ENCODE data around the gene PCDH9.
"Not testable (repeated sequence)": the region's sequence is repeated elsewhere in the genome, so short reads cannot be mapped to it uniquely, and the experiment has no call there.

PCDH9 gene

DNA sequence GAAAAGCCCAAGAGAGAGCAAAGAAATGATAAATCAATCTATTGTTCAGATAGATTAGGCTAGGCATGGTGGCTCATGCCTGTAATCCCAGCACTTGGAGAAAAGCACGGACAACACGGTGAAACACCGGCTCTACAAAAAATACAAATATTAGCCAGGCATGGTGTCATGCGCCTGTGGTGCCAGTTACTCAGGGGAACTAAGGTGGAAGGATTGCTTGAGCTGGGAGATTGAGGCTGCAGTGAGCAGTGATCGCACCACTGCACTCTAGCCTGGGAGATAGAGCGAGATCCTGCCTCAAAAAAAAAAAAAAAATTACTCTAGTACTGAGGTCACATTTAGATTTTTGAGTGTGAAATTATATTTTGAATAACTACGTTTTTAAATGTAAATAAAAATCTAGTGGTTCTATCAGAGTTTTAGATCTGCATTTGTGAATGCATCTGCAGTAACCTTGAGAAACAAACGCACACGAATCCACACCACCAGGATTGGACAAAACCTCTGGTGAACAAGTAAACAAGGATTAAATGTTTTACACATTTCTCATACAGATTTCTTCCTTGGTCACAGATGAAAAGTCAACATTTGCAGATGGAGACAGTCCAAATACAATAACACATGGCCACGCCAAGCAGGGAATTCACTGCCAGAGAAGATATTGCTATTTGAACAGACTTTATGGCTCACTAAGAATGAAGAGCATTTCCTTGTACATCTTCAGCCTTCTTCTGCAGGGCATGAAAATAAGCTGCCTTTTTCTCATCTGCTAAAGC lies 917.6 kb downstream of the PCDH9 start:
- no peak for DNase-seq

DNA sequence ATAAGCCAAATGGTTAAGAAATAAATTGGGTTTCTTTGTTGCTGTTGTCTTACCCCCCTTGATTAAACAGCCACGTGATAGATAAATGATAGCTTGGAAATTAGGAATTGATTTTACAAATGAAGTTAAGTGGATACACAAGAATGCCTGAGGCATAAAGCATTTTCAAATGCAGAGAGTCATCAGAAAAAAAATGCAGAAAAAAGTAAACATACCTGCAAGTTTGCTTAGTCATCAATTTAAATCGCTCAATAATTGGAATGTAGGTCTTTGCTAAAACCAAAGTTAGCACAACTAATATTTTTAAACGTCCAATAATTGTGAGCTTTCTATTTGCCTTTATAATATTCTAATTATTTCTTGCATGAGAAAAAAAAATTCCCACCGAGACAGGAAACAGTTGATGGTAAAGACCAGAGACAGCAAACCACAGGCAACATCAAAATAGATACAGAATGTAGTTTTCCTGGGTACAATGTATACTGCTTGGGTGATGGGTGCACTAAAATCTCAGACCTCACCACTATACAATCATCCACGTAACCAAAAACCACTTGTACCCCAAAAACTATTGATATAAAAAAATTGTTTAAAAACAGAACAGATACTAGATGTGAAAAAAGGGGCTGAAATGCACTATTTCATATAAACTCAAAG lies 924.0 kb downstream of the PCDH9 start:
- no peak for DNase-seq

DNA sequence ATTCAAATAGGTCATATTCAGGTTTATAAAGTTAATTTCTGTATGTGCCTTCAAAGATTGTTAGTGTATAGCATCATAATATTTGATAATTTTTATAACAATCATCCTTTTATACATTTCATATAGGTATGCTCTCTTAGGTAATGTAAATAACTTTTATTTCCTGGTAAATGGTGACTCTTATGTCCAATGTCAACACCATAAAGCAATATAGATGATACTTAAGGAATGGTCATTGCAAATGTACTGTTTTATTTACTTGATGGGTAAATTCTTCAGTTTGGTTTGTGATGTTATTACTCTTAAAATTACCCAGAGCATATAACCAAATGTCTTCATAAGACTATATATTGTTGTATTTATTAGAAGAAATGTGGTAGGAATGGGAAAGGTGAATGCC lies 928.7 kb downstream of the PCDH9 start:
- DNase-seq, result no peak

DNA sequence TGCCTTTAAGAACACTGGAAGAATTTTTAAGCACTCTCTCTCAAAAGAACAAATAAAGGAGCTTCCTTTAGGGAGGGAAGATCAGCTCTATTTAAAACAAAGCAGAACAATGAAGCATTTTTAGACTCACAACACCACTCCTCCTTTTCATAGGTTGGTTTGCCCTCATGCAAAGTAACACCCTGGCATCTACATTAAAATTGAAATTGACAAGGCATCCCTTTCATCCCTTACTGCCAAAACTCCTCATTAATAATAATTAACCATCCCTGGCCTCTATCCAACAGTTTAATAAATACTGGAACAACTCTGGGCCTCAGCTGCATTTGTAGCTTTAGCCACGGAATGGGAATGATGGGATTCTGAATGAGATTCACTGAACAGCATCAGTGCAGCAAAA lies 929.1 kb downstream of the PCDH9 start:
- DNase-seq, result no peak

DNA sequence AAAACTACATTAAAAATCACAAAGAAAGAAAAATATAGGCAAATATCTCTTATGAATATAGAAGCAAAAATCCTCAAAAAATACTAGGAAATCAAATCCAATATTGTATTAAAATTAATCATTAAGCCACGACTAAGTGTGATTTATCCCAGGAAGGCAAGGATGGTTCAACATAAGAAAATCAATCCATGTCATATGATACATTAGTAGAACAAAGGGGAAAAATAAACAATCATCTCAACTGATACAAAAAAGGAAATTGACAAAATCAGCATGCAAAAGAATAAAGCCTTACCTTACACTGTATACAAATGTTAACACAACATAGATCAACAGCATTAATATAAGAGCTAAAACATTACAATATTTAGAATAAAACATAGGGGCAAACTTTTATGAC lies 933.3 kb downstream of the PCDH9 start:
- DNase-seq, result no peak

DNA sequence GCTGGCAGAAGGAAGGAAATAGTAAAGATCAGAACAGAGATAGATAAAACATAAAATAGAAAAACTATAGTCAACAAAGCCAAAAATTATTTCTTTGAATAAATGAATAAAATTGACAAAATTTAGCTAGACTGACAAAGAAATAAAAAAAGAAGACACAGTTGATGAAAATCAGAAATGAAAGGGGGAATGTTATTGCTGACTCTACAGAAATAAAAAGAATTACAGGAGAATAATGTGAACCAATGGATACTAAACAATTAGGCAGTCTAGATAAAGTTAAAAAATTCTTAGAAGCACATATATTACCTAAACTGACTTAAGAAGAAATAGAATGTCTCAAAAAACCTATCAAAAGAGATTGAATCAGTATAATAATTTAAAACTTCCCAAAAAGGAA lies 933.8 kb downstream of the PCDH9 start:
- DNase-seq, result no peak

DNA sequence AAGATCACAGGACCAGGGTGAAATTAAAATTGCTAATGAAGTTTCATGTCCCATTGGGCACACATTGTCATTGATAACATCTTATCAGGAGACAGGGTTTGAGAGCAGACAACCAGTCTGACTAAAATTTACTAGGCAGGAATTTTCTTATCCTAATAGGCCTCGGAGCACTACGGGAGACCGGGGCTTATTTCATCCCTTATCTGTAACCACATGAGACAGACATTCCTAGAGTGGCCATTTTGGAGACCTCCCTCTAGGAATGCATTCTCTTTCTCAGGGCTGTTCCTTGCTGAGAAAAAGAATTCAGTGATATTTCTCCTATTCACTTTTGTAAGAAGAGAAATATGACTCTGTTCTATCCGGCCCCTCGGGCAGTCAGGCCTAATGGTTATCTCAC lies 943.3 kb downstream of the PCDH9 start:
- not testable (repeated sequence) for DNase-seq

DNA sequence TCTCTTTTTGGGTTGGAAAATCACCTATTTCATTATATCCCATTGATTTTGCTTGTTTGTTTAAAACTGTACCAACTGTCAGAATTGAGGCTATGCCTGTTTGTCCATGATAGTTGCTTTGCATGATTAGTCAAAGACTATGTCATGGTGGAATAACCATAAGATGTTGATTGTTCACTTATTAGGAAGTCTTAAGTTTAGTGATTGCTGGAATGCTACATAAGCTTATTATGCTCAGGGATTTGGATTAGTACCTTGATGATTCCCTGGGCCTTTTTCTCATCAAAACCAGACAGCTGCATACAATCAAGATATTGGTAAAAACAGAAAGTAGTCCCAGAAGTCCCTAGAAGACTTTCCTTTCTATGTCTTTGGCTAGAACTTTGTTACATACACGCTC lies 954.7 kb downstream of the PCDH9 start:
- DNase-seq, result no peak

DNA sequence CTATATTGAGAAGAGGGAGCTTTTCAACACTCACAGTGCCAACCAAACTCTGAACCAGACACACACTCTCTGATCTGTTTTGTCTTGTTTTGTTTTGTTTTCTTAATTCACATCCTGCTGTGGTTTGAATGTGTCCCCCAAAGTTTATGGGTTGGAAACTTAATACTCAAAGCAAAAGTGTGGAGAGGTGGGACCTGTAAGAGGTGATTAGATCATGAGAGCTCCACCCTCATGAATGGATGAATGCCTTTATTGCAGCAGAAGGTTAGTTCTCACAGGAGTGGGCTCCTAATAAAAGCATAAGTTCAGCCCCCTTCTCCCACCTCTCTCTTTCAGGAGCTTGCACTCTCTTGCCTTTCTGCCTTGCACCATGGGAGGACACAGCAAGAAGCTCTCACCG lies 957.1 kb downstream of the PCDH9 start:
- no peak for DNase-seq

DNA sequence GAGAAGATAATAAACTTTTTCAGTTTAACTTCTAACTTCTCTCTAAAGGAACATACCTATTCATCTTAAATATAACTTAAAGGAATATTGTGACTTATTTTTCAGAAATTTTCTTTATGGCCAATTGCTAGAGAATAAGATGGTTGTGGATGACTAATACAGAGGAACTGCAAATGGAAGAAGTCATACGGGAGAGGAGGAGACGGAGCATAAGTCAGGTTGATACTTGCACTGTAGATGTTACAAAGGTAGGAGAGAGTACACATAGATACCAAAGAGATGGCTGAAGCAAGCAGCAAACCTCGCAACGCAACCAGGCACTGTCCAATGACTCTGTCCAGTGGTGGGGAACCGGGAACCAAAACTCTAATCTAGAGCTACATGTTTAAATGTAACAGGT lies 963.4 kb downstream of the PCDH9 start:
- DNase-seq, result no peak

DNA sequence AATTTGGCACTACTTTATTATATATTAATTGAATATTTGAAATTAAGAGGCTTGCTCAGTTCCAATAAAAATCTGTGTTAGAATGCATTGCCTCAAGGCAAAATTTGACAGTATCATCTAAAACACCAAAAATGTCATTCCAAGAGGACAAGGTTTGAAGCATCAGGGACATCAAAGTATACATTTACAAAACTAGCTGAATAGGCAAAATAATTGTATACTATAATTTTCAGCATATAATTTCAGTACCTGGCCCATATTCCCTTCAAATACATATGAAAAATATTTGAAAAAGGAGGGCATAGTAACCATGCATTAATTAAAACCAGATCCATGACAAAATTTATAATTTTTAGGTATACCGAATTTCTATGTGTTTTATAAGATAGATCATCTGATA lies 963.8 kb downstream of the PCDH9 start:
- DNase-seq, result no peak

DNA sequence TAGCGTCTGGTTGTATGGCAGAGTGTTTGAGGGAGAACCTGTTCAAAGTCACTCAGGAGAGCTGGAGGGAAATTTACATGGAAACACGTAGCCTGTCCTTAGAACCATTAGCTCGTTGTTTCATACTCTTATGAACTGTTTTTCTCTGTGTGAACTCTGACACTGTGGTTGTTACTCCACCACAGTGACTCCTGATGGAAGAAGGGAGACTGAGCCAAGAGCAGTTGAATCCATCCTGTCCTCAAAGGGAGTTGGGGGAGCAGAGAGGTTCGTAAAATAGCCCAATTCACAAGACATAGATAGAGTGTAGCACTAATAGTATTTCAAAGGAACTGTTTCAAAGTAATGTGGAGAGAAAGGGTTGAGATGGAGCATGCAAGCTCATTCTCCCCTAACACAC lies 964.8 kb downstream of the PCDH9 start:
- no peak for DNase-seq

DNA sequence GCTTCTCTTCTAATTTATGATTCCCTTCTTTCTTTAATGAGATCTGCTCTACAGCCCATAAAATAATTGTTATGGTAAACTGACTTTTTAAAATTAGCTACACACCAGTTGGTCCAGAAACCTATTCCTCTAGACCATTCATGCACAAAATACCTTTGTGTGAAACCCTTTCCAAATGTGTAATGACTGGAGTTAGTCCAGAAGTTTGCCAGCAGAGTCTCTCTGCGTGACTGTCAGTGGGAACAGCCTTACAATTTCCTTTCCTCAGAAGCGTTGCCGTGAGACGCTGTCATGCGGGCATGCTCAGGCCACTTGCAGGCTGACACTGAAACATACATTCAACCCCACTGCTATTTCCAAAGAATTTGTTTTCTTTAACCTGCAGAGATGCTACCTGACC lies 965.2 kb downstream of the PCDH9 start:
- DNase-seq, result no peak

DNA sequence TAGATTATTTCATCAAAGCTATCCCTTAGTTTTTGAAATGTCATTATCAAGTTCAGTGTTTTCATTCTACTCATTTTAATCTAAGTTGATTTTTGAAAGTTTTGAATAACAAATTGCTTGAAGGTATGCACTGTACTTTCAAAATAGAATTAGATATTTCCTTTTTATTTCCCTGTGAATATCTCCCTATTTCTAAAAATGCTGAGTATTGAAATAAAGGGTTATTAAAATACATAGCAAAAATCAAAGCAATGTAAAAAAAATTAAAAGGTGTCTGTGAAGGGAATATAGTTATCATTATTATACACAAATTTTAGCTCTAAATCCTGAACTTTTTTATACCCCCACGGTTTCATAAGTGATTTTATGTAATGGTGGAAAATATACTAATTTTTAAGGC lies 967.8 kb downstream of the PCDH9 start:
- DNase-seq, result no peak

DNA sequence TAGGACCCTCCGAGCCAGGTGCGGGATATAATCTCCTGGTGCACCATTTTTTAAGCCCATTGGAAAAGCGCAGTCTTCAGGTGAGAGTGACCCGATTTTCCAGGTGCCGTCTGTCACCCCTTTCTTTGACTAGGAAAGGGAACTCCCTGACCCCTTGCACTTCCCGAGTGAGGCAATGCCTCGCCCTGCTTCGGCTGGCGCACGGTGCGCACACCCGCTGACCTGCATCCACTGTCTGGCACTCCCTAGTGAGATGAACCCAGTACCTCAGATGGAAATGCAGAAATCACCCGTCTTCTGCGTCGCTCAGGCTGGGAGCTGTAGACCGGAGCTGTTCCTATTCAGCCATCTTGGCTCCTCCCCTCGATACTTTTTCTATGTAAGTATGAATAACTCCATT lies 970.7 kb downstream of the PCDH9 start:
- DNase-seq, result not testable (repeated sequence)

Measured in cerebellar nuclear complex (tissue), 1 donor.